ENCODE results near the gene LRRIQ1. TPM values are rescaled to one million over a fixed set of nuclear protein-coding genes. Genes with fewer than 3 reads are reported as not detected.

Gene LRRIQ1
- total RNA-seq, 2 experiments from 2014 or later, result not detected

Other genes with a start within 250 kb of the LRRIQ1 start
- not detected in 2 replicates for gene SLC6A15, start 123.6 kb upstream of the LRRIQ1 start, total RNA-seq (2014; rRNA removed; shearing (Covaris generic))
- gene SLC6A15, start 123.6 kb upstream of the LRRIQ1 start, total RNA-seq (2022), result not detected in 2 replicates
- not detected in 2 replicates for gene TSPAN19, start 74 bp upstream of the LRRIQ1 start, total RNA-seq (2014; rRNA removed; shearing (Covaris generic))
- not detected in 2 replicates for gene TSPAN19, start 74 bp upstream of the LRRIQ1 start, total RNA-seq (2022)
- gene ALX1, start 243.9 kb downstream of the LRRIQ1 start, total RNA-seq (2014; rRNA removed; shearing (Covaris generic)), result not detected in 2 replicates
- not detected in 2 replicates for gene ALX1, start 243.9 kb downstream of the LRRIQ1 start, total RNA-seq (2022)